ENCODE data around the gene AZI2.

The AZI2 gene, protein sequence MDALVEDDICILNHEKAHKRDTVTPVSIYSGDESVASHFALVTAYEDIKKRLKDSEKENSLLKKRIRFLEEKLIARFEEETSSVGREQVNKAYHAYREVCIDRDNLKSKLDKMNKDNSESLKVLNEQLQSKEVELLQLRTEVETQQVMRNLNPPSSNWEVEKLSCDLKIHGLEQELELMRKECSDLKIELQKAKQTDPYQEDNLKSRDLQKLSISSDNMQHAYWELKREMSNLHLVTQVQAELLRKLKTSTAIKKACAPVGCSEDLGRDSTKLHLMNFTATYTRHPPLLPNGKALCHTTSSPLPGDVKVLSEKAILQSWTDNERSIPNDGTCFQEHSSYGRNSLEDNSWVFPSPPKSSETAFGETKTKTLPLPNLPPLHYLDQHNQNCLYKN

GRCh38 chr3:28348629-28349468 lies at the start of gene AZI2, which contains the start of gene ZCWPW2:
TSS of gene AZI2 (minus strand) at chr3:28348824. CDS start at chr3:28340617, 8,207 bp downstream.
TSS of gene ZCWPW2 (plus strand) at chr3:28348721. CDS start at chr3:28413069, 64,348 bp downstream.
- peak; percentile 98 for DNase-seq

- no peak for DNase-seq
Observed at GRCh38 chr3:28388978-28389377, 40.4 kb upstream of the AZI2 start.

GRCh38 chr3:28386049-28386448 lies 37.4 kb upstream of the AZI2 start:
- no peak for DNase-seq

DNA sequence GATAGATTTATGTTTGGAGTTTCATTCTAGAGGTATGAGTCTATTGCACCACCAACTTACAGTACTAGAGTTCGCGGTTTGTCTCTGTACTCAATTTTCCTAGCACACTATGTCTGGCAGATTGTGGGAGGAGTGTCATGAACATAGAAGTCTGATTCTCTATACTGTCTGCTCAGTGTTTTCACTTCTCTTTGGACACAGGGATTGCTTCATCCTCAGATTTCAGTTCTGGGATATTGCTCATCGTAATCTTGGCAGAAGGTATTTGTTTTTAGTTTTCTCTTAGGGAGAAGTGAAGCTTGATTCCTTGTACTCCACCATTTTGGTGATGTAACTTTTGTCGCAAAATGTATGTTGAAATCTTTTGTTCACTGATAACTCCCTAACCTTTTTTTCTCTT lies 27.8 kb upstream of the AZI2 start:
- no peak for DNase-seq

DNA sequence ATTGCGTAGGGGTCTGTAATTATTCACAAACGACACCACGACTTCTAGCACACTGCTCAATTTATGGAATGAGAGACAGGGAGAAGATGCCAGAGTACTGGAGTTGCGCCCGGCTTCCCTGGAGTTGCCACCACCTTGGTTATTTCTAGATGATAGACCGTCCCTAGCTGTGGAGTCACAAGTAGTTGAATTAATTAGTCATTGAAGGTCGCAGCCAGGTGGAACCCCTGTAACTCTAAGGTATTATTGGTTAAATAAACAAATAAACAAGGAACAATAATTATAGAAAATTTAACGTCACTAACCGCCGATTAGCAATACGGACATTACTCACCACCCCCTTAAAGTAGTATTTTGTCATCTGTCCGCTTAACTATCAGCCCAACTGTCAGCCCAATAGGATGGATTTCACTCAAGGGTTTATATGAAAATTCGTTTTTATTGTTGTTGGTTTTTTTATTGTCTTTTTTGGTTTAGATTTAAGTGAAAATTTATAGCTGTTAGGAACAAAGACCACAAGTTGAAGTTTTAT lies 911 bp upstream of the AZI2 start:
- DNase-seq, result no peak

DNA sequence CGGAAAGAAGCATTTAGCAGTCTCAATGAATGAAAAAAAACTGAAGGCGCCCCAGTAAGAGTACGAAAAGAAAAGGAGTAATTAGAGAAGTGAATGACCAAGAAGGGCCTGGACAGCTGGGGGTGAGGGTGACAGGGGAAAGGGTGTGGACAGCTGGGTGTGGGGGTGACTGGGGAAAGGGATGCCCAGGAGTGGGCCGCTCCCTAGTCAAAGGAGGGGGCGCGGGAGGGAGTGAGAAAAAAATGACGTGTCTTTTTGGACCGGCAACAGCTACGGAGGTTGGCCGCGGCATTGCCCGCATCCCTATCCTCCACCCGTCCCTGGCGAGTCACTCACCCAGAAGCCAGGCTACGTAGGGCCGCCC lies 377 bp downstream of the AZI2 start:
- no peak for DNase-seq

- DNase-seq, result no peak
Observed at GRCh38 chr3:28347374-28348264, 1.0 kb downstream of the AZI2 start.

- no peak for DNase-seq
Observed at GRCh38 chr3:28345690-28346089, 2.9 kb downstream of the AZI2 start.

- no peak for DNase-seq
Observed at GRCh38 chr3:28343144-28343543, 5.5 kb downstream of the AZI2 start.

GRCh38 chr3:28337230-28337629 lies 11.4 kb downstream of the AZI2 start:
- DNase-seq, result no peak

DNA sequence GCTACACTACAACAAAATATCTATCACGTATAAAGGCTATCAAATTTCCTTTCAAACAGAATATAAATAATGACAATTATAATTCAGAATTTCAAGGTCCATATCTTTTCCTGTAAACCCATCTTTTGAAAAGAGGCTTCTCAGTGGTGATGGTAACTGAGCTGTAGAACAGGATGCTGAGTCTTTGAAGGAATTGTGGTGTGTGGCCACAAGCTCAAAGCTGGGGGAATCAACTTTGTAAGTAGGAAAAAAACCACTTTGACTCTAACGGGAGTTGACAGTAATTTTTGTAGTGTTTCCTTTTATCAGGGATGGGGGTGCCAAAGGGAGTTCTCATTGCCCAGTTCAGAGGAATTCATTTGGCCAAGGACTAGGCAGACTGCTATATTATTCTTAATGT lies 13.4 kb downstream of the AZI2 start:
- DNase-seq, result no peak

DNA sequence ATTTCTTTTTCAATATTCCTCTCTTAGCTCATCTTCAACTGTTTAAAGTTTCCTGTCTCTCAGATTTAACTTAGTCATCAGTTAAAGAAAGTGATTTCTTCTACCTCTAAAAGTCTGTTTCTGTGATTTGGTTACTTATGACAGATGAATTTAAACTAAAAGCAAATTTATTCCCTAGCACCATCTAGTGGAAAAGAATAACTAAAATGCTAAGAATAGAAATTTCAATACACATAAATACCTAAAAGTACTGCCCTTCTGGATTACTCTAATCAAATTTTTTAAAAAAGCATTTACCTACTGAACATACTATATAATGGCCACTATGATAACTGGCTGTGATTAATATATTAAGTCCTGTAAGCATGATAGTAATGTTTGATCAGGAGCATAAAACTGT lies 14.1 kb downstream of the AZI2 start:
- DNase-seq, result no peak

DNA sequence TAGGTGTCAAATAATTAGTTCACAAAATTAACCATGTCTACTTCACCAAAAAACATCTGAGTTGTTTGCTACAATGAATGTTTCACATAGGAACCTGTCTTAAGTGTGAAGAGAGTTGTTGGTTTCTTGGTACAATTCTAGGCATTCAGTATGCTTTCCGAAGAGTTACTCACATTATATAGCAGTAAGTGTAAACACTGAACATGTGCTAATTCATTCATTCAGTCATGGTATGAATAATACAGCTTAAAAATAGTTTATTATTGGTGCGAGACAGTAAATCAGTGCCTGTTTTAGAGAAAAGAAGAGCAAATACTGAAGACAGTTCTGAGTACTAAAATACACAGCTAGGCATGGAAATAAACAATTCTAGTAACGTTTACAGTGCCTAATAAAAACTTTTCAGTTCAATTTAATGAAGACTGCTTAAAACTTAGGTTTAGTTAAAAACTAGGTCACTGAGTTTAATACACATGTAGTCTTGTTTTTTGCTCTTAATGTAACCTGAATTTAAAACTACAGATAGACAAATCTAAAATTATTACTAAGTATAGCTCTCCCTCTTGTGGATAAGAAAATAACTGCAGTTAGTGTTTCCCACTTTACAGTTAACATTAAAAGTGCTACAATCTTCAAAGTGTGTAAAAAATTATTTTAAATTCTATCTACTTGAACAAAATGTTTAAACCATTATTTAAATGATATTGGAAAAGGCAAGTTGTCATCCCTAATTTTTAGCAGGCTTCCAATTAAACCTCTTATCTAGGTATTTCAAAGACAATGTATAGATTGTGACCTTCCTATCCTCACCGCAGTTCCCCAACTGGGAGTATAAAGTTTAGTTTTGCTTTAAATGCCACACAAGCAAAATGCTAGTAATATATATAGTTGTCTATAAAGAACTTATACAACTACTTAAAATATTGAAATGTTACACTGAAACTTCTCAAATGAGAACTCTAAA lies 20.2 kb downstream of the AZI2 start:
- no peak for DNase-seq

DNA sequence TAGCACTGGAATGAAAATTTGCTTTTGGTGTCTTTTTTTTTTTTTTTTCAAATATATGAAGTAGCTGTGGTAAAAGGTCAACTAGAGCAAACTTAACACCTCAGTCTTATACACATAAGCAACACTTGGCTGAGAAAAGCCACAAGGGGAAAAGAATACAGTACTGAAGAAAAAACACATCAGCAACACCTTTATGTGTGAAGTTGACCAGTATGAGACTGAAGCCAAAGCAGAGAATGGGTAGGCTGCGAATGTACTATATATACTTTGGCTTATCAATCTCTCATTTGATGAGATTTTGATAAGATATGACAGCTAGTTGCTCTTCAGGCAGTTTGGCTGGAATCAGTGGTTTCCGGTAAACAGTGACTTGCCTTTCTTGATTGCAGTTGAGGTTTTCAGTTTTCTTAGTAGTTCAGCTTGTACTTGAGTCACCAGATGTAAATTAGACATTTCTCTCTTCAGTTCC lies 22.1 kb downstream of the AZI2 start:
- DNase-seq, result no peak

GRCh38 chr3:28322464-28322863 lies 26.2 kb downstream of the AZI2 start:
- DNase-seq, result no peak

DNA sequence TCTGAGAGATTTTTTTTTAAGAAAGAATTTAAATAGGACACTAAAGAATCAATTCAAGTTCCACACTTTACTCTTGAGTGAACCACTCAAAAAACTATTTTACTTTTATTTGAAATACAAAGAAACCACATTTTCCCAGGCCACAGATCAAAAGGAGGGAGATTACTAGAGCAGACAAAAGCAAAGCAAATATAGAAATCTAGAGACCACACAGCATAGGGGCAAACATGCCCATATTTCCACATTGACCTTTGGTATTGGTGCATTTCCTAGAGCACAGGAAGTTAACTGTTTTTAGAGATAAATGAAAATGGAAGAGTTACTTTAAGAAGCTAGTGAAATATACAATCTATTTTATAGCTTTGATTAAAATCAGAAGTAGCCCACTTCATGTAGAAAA lies 27.6 kb downstream of the AZI2 start:
- DNase-seq, result no peak

DNA sequence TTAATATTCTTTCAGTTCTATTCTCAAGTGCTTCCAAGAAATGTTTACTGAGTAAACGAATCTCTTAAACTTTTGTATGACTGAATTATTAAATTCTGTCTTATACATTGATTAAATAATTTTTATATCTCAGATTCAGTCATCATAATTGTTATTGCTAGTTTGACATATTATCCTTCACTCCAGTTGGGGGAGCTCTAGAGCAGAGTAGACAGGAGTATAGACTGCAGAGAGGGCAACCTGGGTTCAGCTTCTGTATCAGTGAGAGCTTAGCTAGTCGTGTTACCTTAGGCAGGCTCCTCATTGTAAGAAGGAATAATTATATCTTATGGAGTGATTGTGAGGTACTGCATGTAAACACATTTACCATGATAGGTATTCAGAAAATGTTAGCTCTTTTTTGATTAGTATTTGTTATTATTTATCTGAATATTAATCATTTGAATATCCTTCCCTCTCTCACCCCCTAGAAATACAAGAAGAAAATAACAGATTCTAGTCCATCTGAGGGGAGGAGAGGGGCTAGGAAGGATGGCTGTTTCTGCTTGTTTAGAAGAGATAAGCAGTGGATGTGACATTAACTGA lies 31.1 kb downstream of the AZI2 start:
- DNase-seq, result no peak

- no peak for DNase-seq
Observed at GRCh38 chr3:28316226-28316625, 32.4 kb downstream of the AZI2 start.

GRCh38 chr3:28315711-28316110 lies 32.9 kb downstream of the AZI2 start:
- DNase-seq, result no peak

DNA sequence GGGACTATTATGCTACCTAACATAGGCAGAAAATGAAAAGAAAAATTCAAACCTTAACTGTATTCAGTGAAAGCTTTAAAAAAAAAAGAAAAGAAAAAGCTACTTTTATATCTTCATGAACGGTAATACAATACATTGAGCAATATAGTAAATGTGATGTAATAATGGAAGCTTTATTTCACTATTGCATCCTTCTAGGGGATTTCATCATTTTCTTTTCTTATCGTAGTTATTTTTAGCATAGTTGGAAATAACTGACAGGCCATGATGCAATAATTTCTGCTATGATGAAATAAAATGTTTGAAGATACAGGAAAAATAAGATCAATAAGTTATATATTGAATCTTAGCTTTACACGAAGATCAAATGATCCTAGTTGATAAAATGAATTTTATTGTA lies 40.4 kb downstream of the AZI2 start:
- no peak for DNase-seq

- DNase-seq, result no peak
Observed at GRCh38 chr3:28301688-28302087, 46.9 kb downstream of the AZI2 start.

Data from right forelimb (tissue), 1 donor.